Right kidney (tissue), 1 donor: Measurements from ENCODE around the gene GMCL1.
"Not testable (repeated sequence)": the region's sequence is repeated elsewhere in the genome, so short reads cannot be mapped to it uniquely, and the experiment has no call there.

Source experiments
- DNase-seq: peaks from one replicate; pipeline ENCODE4 v3.0.0-alpha.2; 2016

The GMCL1 gene

GRCh38 chr2:69804416-69804815, 25.0 kb upstream of the GMCL1 start:
- no peak for DNase-seq

- DNase-seq = no peak
Observed at GRCh38 chr2:69805887-69806286, 23.6 kb upstream of the GMCL1 start.

- no peak for DNase-seq
Observed at GRCh38 chr2:69807821-69808540, 21.5 kb upstream of the GMCL1 start.

GRCh38 chr2:69810550-69810949, 18.9 kb upstream of the GMCL1 start:
- DNase-seq = no peak

GRCh38 chr2:69811018-69811417, 18.4 kb upstream of the GMCL1 start:
- no peak for DNase-seq

- DNase-seq = no peak
Observed at GRCh38 chr2:69811591-69811990, 17.9 kb upstream of the GMCL1 start.

- DNase-seq = no peak
Observed at GRCh38 chr2:69815717-69816116, 13.7 kb upstream of the GMCL1 start.

GRCh38 chr2:69816923-69817542, 12.4 kb upstream of the GMCL1 start:
- DNase-seq = peak; percentile 42

- DNase-seq = no peak
Observed at GRCh38 chr2:69817729-69818501, 11.5 kb upstream of the GMCL1 start.

- DNase-seq = no peak
Observed at GRCh38 chr2:69827796-69828540, 1.5 kb upstream of the GMCL1 start.

- DNase-seq = no peak
Observed at GRCh38 chr2:69828938-69829255, 563 bp upstream of the GMCL1 start.

- no peak for DNase-seq
Observed at GRCh38 chr2:69830045-69830905, 815 bp downstream of the GMCL1 start.

- not testable (repeated sequence) for DNase-seq
Observed at GRCh38 chr2:69830906-69831241, 1.4 kb downstream of the GMCL1 start.

GRCh38 chr2:69831354-69831905, 2.0 kb downstream of the GMCL1 start:
- no peak for DNase-seq

- DNase-seq = no peak
Observed at GRCh38 chr2:69833752-69834151, 4.3 kb downstream of the GMCL1 start.

GRCh38 chr2:69835666-69836065, 6.2 kb downstream of the GMCL1 start:
- no peak for DNase-seq

GRCh38 chr2:69836316-69836715, 6.9 kb downstream of the GMCL1 start:
- DNase-seq = no peak

- DNase-seq = no peak
Observed at GRCh38 chr2:69837533-69837932, 8.1 kb downstream of the GMCL1 start.

- no peak for DNase-seq
Observed at GRCh38 chr2:69843993-69844392, 14.5 kb downstream of the GMCL1 start.

- DNase-seq = no peak
Observed at GRCh38 chr2:69844560-69844959, 15.1 kb downstream of the GMCL1 start.

GRCh38 chr2:69846182-69847067, 17.0 kb downstream of the GMCL1 start:
- no peak for DNase-seq
